GM19324 (cell line): ENCODE measurements around the gene ZNF41.
"Not testable (repeated sequence)": the region's sequence is repeated elsewhere in the genome, so short reads cannot be mapped to it uniquely, and the experiment has no call there.

Source experiments
- ATAC-seq: cut with Tn5 transposase; IDR thresholded peaks from one replicate; pipeline ENCODE4 v1.9.1; 2021; ENCODE audit warnings: mild to moderate bottlenecking, moderate library complexity; ENCODE audit not compliant: unreplicated experiment, low FRiP score

ZNF41 gene

DNA sequence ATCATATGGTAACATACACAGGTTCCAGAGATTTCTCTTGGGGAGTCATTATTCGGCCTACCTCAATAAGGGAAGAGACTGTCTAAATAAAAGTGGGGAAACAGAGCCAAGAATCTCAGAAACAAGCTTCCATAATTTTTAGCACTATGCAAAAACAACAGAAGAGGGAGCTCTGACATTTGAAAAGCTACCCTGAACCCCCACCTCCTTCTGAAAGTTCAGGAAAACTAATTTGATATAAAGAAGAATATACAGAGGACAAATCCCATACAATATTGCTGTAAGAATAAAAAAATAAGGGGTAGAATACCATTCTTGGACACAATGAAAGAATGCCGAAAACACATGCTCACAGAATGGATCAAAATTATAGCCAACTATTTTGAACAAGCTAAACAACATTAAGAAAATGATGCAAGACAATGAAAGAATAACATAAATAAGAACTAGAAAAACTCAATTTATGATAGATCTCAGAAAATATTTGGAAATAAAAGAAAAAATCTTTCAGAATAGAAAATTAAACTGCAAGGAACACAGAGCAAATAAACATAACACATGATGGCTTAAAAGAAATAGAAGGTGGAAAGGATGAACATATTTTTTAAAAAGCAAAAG is 14.4 kb upstream of the ZNF41 start:
- no peak for ATAC-seq

DNA sequence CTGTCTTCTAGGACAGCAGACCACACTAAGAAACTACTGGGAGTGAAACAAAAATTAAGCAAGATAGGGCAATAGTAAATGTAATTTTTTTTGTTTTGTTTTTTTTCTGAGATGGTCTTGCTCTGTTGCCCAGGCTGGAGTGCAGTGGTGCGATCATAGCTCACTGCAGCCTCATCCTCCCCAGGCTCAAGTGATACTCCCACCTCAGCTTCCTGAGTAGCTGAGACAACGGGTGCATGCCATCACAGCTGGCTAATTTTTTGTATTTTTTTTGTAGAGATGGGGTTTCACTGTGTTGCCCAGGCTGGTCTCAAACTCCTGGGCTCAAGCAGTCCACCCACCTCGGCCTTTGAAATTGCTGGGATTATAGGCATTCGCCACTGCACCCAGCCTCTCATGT is 9.1 kb upstream of the ZNF41 start:
- not testable (repeated sequence) for ATAC-seq

DNA sequence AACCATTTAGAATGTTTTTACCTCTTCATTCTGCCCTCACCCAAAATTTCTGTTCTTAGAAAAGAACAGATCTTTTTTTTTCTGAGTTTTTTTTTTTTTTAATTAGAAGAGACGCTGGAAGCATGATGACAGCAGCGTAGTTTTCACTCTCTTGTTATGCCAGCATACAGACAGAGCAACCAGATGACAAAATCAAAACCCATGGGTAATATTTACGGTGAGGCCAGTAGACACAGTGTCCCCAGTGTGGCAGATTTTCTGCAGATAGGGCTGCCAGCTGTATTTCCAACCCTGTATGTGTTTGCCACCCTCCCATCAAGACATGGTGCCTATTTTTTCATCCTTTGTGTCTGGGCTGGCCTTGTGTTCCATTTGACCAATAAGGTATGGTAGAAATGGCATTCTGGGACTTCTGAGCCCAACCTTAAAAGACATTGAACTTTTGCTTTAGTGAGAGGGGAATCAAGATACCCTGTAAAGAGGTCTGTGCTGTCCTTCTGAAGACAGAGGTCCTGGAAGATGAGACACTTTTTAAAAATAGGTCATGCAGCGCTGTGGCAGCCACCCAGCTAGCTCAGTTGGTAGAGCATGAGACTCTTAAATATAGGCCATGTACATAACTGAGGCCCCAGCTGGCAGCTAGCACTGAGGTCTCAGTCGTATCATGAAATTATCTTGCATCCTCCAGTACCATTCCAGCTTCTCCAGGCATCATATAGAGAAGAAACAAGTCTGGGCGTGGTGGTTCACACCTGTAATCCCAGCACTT is 6.7 kb upstream of the ZNF41 start:
- ATAC-seq, result no peak

DNA sequence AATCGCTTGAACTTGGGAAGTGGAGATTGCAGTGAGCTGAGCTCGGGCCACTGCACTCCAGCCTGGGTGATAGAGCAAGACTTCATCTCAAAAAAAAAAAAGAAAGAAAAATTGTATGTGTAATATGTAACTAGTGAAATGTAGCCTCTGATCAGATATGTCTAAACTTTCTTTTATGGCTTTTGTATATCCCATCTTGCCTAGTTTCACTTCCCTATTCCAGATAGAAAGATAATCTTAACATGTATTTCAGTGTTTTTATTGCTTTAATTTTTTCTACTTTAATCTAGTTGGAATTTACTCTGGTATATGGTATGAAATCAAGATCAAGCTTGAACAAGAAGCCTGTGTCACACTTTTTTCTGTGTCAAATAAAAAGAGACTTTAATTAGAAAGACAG is 1.9 kb upstream of the ZNF41 start:
- ATAC-seq, result no peak

DNA sequence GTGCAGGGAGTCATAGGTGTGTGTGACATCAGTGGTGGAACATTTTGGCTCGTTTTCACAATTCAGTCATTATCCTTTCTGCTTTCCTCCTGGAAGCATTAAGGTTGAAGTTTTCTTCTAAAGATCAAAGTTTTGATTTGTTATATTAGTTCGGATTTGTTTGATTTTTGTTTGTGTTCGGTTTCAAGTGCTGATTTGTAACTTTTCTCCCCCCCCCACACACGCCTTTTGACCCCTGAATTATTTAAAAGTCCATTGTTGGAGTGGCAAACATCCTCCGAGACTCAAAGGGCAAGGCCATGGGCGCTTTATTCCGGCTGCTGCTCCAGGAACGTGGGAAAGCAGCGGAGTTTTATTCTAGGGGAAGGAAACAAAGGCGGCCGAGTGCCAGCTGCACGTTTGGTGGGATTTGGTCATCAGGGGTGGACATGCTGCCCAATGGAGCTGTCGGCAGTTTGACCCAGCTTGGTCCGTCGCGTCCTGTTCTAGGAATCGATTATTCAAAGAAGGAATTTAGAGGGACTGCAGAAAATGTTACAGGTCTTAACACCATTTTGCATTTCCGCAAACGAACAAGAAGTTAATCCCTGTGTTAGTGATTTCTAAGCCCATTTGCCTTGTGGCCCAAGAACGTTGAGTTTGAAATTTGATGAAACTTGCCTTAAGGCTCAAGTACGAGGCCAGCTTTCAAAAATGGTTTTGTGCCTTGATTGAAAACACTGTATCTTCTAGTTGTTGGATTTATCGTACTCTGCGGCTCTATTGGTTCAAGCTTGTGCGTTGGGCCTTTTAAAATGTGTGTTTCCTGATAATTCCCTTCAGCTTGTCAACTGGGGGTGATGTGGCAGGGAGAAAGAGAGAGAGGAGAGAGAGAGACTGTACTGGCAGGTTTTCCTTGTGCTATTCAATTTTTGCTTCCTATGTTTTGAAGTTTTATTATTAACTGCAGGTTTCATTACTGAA is 565 bp upstream of the ZNF41 start:
- no peak for ATAC-seq

DNA sequence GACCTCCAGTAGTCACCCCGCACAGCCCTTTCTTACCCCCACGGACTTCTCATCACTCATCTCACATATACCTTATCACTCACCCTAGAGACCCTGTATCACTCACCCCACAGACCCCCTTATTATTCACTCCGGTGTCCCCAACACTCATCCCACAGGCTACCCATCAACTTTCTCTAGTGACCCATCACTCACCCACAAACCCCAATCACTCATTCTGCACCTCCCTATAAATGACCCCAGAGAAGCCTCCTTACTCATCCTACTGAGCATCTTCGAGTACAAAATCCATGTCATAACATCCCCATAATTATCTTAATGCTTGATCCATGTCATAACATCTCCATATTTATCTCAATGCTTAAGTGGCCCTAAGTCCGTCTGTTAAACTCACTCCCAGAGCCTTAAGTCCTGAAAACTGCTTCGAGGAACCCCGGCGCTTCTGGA is 934 bp downstream of the ZNF41 start:
- no peak for ATAC-seq

DNA sequence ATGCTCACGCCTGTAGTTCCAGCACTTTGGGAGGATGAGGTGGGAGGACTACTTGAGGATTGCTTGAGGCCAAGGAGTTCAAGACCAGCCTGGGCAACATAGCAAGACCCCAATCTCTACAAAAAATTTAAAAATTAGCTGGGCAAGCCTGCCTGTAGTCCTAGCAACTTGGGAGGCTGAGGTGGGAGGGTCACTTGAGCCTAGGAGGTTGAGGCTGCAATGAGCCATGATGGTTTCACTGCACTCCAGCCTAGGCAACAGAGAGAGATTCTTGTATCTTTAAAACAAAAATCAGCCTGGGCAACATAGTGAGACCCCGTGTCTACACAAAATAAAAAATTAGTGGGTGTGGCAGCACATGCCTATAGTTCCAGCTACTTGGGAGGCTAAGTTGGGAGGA is 1.9 kb downstream of the ZNF41 start:
- no peak for ATAC-seq

DNA sequence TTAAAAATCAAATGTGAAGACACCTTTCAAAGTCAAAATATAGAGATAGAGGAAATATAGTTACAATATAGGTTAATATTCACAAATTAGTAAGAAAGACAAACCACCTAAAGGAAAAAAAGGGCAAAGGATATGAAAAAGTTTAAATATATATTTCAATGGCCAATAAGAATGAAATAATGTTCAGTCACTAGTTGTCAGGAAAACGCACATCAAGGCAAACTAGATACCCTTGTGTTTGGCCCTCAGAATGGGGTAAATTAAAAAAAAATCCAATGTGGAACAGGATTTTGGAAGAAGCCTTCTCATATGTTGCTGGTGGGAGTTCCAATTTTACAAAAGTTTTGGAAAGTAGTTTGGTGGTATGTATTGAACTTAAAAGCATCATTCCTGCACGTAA is 2.4 kb downstream of the ZNF41 start:
- ATAC-seq, result no peak

DNA sequence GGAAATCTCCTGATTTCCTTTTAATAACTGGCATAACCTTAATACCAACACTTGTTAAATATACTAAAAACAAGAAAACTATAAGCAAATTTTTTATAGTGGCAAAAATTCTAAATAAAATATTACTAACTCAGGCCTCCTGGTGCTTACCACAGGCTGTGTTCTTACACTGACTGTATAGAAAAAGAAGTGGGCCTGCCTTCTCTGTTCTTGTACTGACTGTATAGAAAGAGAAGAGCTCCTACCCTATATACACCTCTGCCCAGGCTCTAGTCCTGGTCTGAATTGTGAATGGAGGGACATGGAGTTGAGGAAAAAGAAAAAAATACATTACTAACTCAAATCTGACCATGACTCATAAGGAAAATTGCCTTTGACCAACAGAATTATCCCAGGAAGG is 7.5 kb downstream of the ZNF41 start:
- ATAC-seq, result no peak

DNA sequence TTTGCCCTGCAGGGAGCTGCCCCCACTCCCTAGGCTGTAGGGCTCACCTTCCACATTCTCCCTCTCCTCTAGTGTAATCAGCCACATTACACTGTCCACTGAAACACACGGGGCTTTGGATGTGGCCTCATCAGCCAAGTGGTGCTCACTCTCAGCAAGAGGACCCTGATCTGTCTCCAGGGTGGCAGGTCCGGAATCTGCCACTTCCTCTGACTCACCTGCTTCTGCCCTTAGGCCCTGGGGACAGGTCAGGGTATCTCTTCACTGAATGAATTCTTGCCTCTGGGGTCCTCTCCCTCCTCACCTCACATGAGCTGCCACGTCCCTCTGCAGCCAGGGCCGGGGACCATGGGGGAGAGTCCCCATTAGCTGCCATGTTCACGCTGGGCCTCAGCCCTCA is 15.9 kb downstream of the ZNF41 start:
- no peak for ATAC-seq

DNA sequence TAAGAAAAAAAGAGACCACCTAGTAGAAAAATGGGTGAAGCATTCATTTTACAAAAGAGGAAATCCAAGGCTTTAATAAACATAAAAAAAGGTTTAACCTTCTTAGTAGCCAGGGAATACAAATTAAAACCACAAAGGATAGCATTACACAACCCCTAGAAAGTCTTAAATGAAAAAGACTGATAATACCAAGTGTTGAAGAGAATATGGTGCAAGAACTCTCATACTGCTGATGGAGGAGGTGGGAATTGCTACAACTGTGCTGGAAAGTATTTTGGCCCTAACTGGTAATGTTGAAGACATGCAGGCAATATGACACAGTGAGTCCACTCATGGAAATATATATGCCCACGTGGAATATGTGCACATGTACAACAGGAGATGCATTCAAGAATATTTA is 22.5 kb downstream of the ZNF41 start:
- ATAC-seq, result no peak

DNA sequence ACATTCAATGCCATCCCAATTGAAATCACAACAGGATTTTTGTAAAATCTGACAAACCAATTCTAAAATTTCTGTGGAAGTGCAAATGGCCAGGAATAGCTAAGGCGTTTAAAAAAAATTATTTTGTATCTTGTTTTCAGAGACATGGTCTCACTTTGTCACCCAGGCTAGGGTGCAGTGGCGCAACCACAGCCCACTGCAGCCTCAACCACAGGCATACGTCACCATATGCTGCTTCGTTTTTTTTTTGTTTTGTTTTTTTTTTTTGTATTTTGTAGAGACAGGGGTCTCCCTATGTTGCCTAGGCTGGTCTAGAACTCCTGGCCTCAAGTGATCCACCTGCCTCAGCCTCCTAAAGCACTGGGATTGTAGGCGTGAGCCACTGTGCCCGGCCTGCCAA is 24.5 kb downstream of the ZNF41 start:
- ATAC-seq, result no peak

DNA sequence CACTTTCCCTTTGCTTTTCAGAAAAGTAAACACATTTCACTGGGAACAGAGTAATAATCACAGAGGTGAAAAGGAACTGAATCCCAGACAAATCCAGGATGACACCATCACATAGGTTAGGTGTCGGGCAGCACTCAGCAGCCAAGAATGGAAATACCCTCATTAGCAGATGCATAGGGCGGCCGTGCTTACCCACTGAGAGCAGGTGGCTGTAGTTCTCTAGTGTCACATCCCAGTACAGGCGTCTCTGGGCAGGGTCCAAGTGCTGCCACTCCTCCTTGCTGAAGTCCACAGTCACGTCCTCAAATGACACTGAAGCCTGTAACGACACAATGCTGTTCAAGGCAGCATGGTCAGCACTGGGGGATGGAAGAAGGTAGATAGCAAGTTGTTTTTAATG is 26.9 kb downstream of the ZNF41 start:
- no peak for ATAC-seq

DNA sequence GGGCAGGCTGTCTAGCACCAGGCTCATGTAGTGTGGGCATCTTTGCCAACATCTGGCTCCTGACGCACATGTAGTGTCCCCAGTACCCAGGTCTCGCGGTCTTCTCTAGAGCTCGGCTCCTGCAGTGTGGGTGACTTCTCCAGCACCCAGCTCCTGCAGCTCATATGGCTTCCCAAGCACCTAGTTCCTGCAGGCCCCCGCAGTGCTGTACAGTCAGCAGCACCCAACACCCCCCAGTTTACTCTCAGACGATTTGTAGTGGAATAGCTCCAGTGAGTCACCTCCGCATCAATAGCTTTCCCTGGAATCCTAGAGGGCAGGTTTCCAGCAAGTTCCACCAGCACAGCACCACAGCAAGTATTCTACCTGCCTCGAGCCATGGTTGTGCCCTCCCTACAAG is 30.9 kb downstream of the ZNF41 start:
- ATAC-seq, result no peak

DNA sequence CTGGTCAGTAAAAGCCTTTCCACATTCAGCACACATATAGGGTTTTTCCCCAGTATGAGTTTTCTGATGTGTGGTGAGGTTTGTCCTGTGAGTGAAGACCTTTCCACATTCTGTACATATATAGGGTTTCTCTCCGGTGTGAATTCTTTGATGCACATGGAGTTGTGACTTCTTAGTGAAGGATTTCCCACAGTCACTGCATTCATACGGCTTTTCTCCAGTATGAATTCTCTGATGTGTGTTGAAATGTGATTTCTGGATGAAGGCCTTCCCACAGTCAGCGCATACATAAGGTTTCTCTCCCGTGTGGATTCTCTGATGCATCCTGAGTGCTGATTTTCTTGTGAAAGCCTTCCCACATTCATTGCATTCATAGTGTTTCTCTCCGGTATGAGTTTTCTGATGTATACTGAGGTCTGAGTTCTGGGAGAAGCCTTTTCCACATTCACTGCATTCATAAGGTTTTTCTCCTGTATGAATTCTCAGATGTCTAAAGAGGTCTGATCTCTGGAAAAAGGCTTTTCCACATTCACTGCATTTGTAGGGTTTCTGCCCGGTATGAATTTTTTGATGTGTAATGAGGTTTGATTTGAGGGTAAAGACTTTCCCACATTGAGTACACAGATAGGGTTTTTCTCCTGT is 34.7 kb downstream of the ZNF41 start:
- ATAC-seq, result no peak

DNA sequence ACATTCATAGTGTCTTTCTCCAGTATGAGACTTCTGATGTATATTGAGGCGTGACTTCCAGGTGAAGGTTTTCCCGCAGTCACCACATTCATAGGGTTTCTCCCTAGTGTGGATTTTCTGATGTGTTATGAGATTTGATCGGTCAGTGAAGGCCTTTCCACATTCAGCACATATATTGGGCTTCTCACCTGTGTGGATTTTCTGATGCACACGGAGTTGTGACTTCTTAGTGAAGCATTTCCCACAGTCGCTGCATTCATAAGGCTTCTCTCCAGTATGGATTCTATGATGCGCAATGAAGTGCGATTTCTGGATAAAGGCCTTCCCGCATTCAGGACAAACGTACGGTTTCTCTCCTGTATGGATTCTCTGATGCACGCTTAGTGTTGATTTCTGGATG is 35.4 kb downstream of the ZNF41 start:
- ATAC-seq, result no peak

DNA sequence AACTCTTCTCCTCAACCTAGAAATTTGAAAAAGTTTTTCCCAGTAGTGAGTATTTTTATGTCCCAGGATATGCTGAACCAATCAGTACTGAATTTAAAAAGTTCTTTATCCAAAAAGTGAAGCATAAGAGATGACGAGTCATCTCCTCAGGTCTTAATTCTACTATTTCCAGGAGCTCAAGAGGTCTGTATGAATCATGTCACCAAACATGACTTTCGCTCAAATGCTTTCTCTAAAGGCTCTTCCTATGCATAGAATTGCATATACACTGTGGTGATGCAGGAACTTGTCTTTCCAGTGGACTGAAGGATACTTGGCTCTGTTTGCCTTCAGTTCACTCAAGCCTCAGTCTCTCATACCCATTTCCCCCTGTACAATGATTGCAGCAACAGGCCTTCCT is 36.1 kb downstream of the ZNF41 start:
- no peak for ATAC-seq

DNA sequence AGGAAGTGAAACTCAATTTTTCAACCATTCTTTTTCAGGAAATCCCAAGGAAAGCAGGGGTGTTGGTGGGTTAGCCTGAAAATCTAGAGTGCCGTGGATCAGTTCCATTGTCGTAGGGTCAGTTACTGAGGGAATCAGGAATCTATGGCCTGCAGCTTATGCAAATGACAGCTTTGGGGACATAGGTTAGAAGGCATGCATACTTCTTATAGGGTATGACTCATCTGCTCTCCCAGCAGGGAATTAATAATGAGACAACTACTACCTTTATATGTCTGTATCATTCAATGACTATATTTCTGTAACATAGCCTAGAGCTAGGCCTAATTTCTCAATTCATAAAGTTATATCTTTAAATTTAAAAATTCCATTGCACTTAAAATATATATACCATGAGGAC is 36.6 kb downstream of the ZNF41 start:
- no peak for ATAC-seq

DNA sequence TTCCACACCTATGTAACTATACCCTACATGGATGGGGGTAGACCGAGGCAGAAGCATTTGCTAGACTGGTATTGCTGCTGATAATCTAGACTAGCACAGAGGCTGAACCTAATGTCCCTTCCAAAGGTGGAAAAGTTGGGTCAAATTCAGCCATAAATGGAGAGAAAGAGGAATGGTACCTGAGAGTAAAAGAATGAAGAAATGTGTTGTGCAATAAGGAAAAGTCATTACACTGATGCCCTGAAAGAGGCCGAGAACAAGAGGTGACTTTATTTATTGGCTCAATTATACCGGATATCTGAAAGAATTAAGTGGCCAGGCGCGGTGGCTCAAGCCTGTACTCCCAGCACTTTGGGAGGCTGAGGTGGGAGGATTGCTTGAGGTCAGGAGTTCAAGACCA is 52.1 kb downstream of the ZNF41 start:
- no peak for ATAC-seq

DNA sequence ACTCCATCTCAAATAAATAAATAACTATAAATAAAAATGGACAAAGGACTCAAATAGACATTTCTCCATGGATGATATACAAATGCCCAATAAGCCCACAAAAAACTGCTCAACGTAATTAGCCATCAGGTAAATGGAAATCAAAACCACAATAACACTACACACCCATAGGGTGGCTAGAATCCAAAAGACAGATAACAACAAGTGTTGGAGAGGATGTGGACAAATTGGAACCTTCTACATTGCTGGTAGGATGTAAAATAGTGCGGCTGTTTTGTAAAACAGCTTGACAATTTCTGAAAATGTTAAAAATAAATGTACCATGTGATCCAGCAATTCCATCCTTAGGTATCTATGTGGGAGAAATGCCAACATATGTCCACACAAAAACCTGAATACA is 60.6 kb downstream of the ZNF41 start:
- no peak for ATAC-seq

DNA sequence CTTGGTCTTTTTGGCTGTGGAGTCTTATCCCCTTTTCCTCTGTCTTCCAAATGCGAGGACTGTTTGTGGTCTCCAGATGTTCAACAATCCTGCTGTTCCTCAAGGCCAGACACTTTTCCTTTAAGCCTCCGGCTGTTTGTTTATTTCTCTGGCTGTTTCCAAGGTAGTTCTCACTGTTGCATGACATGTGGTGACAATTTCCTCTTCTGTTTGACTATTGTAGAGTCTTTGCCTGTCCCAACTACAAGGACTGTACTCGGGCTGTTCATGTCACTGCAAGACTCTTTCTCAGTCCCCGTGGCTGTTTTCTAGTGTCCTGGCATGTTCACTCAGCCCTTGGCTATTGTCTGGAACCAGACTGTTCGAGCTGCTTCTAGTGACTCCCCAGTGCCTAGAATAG is 62.1 kb downstream of the ZNF41 start:
- ATAC-seq, result no peak
